ENCODE results near the gene ANXA11. TPM values are rescaled to one million over a fixed set of nuclear protein-coding genes. Genes with fewer than 3 reads are reported as not detected.
A peak's percentile ranks its signal among the peaks of the same experiment; 100 is the strongest.

Gene ANXA11
- total and polyA plus RNA-seq, 2 of the 4 experiments (the other 2 are of a cell fraction), result 39.4 to 109 TPM

- TF ChIP-seq RFX5 (IDR thresholded peaks at IDR 0.05; ENCODE audit: low read depth, low read length), result no peak
- TF ChIP-seq MXI1 (IDR thresholded peaks at IDR 0.05; ENCODE audit: borderline replicate concordance, low read depth, low read length), result no peak
- TF ChIP-seq CTCF (conservative IDR thresholded peaks at IDR 0.05; ENCODE audit: low read depth, low read length), result peak; percentile 29; the same call in 1 of the 2 replicates
- no peak for TF ChIP-seq RCOR1 (IDR thresholded peaks at IDR 0.05; ENCODE audit: insufficient replicate concordance, low read length)
- TF ChIP-seq RAD21 (IDR thresholded peaks at IDR 0.05; ENCODE audit: low read length), result peak; percentile 12
- H3K4me2 ChIP-seq (ENCODE audit: low read depth, low read length), result no peak overlapping the region
- peaks cover 12% of the 10 kb centered on the region for H4K20me1 ChIP-seq (ENCODE audit: insufficient read depth, low read length)
- peak overlapping the region; percentile 46; the same call in 1 of the 2 replicates for H2AK5ac ChIP-seq (ENCODE audit: low read depth, low read length)
- POLR2A ChIA-PET (ENCODE audit: unreplicated experiment), result no interaction called here
- peaks cover 34 to 88% of the 10 kb centered on the region in 2 experiments for H3K79me1 ChIP-seq (ENCODE audit: low read depth in 1 of 2, low read length in 2 of 2)
- peaks cover 62% of the 10 kb centered on the region for H3K9me1 ChIP-seq (ENCODE audit: insufficient read depth, low read length)
- no peak overlapping the region for H2BK5ac ChIP-seq (ENCODE audit: low read depth, low read length, poor library complexity, severe bottlenecking)
- H3K36me3 ChIP-seq (ENCODE audit: control insufficient read depth, insufficient read depth, low read length), result peaks cover 69% of the 10 kb centered on the region
- peak overlapping the region; percentile 21; the same call in 1 of the 2 replicates for H2BK120ac ChIP-seq (ENCODE audit: low read depth, low read length)
- ATAC-seq (ENCODE audit: low read depth) (no peak), DNase-seq (no peak)
- CTCF ChIA-PET, result no interaction called here
- no peak overlapping the region for H3K27ac ChIP-seq (ENCODE audit: insufficient read depth, low read length)
- H4K91ac ChIP-seq (ENCODE audit: insufficient read depth, low read depth, low read length), result no peak overlapping the region; the same call in 1 of the 2 replicates
- no peaks in the 10 kb centered on the region for H3K9me3 ChIP-seq (ENCODE audit: control insufficient read depth, insufficient read depth, low read length)
- dilution Hi-C loops (cut with HindIII; ENCODE audit: low sequenced_read_pairs, unreplicated experiment), result no loop called here
- H3K4me3 ChIP-seq (ENCODE audit: insufficient read depth, low read depth, low read length), result no peak overlapping the region
- H3K4ac ChIP-seq (ENCODE audit: low read depth, low read length), result peak overlapping the region; percentile 82; the same call in 1 of the 2 replicates
- peaks cover 55% of the 10 kb centered on the region for H3K4me1 ChIP-seq (ENCODE audit: control insufficient read depth, insufficient read depth, low read length)
- 87% methylated on average over 12 of the region's 21 CpGs; no CpG with 5 or more reads in 1 of the 2 experiments for WGBS, 2 experiments (ENCODE audit: extremely low coverage in 2 of 2, insufficient read length in 1 of 2)
- no TSS peak for BruUV-seq (replicated peaks)
- no peak overlapping the region for H3K14ac ChIP-seq (replicated peaks; ENCODE audit: low read depth, low read length)
- 0 out of 3 replicates have a peak overlapping the region, but pooled peaks have one; percentile 13 for H2BK15ac ChIP-seq (ENCODE audit: low read depth, low read length)
- in situ Hi-C loops (cut with MboI; ENCODE audit: low sequenced_read_pairs), result loop anchor here (25.0 kb wide), 1 partner anchor 301 kb away; the partner anchor contains the start of gene TSPAN14
- H4K8ac ChIP-seq (ENCODE audit: low read depth in 2 of 2, low read length in 2 of 2), result no peak overlapping the region
- no peak overlapping the region for H2AFZ ChIP-seq (replicated peaks; ENCODE audit: low read length, poor library complexity)
- no peak overlapping the region for H3K56ac ChIP-seq (ENCODE audit: extremely low read depth, insufficient read depth, low read length)
- no peak overlapping the region for H3K9ac ChIP-seq (ENCODE audit: low read depth, low read length)
- H2BK20ac ChIP-seq (ENCODE audit: low read depth, low read length), result 0 out of 2 replicates have a peak overlapping the region, but pooled peaks have one; percentile 21
- intact Hi-C loops (cut with micrococcal nuclease), result no loop called here
- no peak overlapping the region for H4K5ac ChIP-seq (ENCODE audit: low read depth, low read length)
- H3K23ac ChIP-seq (ENCODE audit: low read depth, low read length), result no peak overlapping the region
- H3K27me3 ChIP-seq (ENCODE audit: control insufficient read depth, insufficient read depth, low read length), result no peaks in the 10 kb centered on the region
- H2AK9ac ChIP-seq (replicated peaks; ENCODE audit: low read depth, low read length, poor library complexity), result no peak overlapping the region
- no peak overlapping the region for H3K18ac ChIP-seq (ENCODE audit: low read depth, low read length)
Observed at GRCh38 chr10:80161321-80162083, 43.8 kb downstream of the ANXA11 start.
